ENCODE measurements around the gene H2BK1.

DNA sequence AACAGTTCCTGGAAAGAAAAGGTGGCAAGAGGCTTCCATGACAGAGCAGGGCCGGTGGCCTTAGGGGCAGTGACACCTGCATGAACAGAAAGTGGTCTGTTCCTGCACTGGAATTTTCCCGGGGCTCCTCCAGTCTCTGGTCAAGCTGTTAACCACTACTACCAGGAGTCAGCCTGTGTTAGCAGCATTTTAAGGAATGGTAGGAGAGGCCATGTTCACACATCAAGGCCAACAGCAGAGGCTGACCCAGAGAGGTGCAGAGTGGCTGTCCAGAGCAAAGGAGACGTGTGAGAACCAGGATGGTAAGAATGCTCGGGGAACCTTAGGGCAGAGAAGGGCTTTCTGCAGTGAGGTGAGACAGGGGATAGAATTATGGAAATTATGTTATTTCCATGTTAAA lies 8.5 kb downstream of the H2BK1 start:
- TF ChIP-seq POLR2A (IDR thresholded peaks at IDR 0.05; ENCODE audit: low read depth, low read length) (no peak), POLR2AphosphoS5 (IDR thresholded peaks at IDR 0.05; ENCODE audit: low read depth, low read length) (no peak), SPI1 (IDR thresholded peaks at IDR 0.05; ENCODE audit: low read depth, low read length) (no peak), PAX5 (IDR thresholded peaks at IDR 0.05; ENCODE audit: insufficient read depth, low read length, severe bottlenecking) (no peak)
